Caco-2 (cell line): Measurements from ENCODE around the gene PLEKHG4B. TPM values are rescaled to one million over a fixed set of nuclear protein-coding genes. Genes with fewer than 3 reads are reported as not detected.

Source experiments
- BruUV-seq: library from RNA; stranded (reverse); fragments of 400-500 nt; replicated peaks from 2 replicates; lab custom pipeline; 2021; lab: Mats Ljungman, UMichigan
- CTCF ChIA-PET: fragments of 300-600 bp; sonication (Branson Sonifier 250); formaldehyde crosslinking; loops from one replicate; lab custom pipeline; 2022; ENCODE audit warnings: antibody characterized with exemption; lab: Charles Lee
- POLR2A ChIA-PET: fragments of 300-600 bp; sonication (Branson Sonifier 250); formaldehyde crosslinking; loops from one replicate; lab custom pipeline; 2022; ENCODE audit warnings: antibody characterized with exemption; lab: Charles Lee
- DNase-seq, 2 experiments: peaks; one replicate each; pipeline versions ENCODE4 v3.0.0 to v3.0.0-alpha.2; 2020 to 2022
- H3K27me3 ChIP-seq: replicated peaks from 2 replicates; pipeline ENCODE4 v1.6.0; 2011; ENCODE audit warnings: low read length; ENCODE audit not compliant: control insufficient read depth, insufficient read depth
- H3K36me3 ChIP-seq: 2 replicates; pipeline ENCODE4 v1.5.1; 2011; ENCODE audit warnings: low read length; ENCODE audit not compliant: control insufficient read depth, insufficient read depth
- H3K4me1 ChIP-seq: fragments of 250-450 bp; sonication (Bioruptor Pico); 2 replicates; pipeline ENCODE4 v1.5.1; 2020; ENCODE audit warnings: mild to moderate bottlenecking
- H3K4me3 ChIP-seq: 2 replicates; pipeline ENCODE4 v1.5.1; 2011; ENCODE audit warnings: low read depth, mild to moderate bottlenecking, control low read depth, low read length
- H3K9me3 ChIP-seq: fragments of 250-450 bp; sonication (Bioruptor Pico); 2 replicates; pipeline ENCODE4 v1.5.1; 2020; ENCODE audit warnings: mild to moderate bottlenecking, moderate library complexity
- H3K27ac Mint-ChIP-seq: one replicate; pipeline ENCODE4 v1.8.0; 2022; ENCODE audit warnings: mixed read lengths; ENCODE audit not compliant: unreplicated experiment
- H3K27me3 Mint-ChIP-seq: one replicate; pipeline ENCODE4 v1.8.0; 2022; ENCODE audit warnings: mixed read lengths; ENCODE audit not compliant: insufficient read depth, unreplicated experiment
- H3K36me3 Mint-ChIP-seq: one replicate; pipeline ENCODE4 v1.8.0; 2022; ENCODE audit warnings: mild to moderate bottlenecking, mixed read lengths; ENCODE audit not compliant: insufficient read depth, unreplicated experiment
- H3K4me1 Mint-ChIP-seq: one replicate; pipeline ENCODE4 v1.8.0; 2022; ENCODE audit warnings: low read depth, mixed read lengths; ENCODE audit not compliant: unreplicated experiment
- H3K4me3 Mint-ChIP-seq: one replicate; pipeline ENCODE4 v1.8.0; 2022; ENCODE audit warnings: mild to moderate bottlenecking, moderate library complexity, mixed read lengths; ENCODE audit not compliant: unreplicated experiment
- H3K9me3 Mint-ChIP-seq: one replicate; pipeline ENCODE4 v1.8.0; 2022; ENCODE audit warnings: mixed read lengths; ENCODE audit not compliant: unreplicated experiment
- intact Hi-C: fragments of 100-400 bp; cut with micrococcal nuclease; formaldehyde crosslinking; loops from one replicate; pipeline ENCODE4 v1.10.0; 2022; ENCODE audit not compliant: unreplicated experiment
- total RNA-seq: library from RNA; stranded (reverse); gene quantifications from 2 replicates; pipeline ENCODE4 v1.2.3, GENCODE V29; 2022
- TF ChIP-seq, protein P1 (sequence below), 2 experiments: fragments of 200-600 bp in 1 of 2; IDR thresholded peaks; 1 replicate in 1 of 2; 2 replicates in 1 of 2; pipeline versions ENCODE4 v1.5.1 to v1.8.0; 2011 to 2022; ENCODE audit warnings: antibody characterized with exemption in 1 of 2, control low read depth in 1 of 2, inconsistent platforms in 1 of 2, low read depth in 1 of 2, low read length in 1 of 2, mild to moderate bottlenecking in 1 of 2, moderate library complexity in 1 of 2; ENCODE audit not compliant: insufficient read depth in 1 of 2, severe bottlenecking in 1 of 2, unreplicated experiment in 1 of 2

PLEKHG4B gene
- total RNA-seq, 1 experiment from 2014 or later: 15.0 TPM

GRCh38 chr5:157801-158200 is 65.8 kb downstream of the PLEKHG4B start:
- no peak overlapping the region for H3K27ac Mint-ChIP-seq
- DNase-seq: peak in 1 of 2 experiments; percentile 30
- no peaks in the 10 kb centered on the region for H3K27me3 Mint-ChIP-seq
- no peak overlapping the region for H3K4me3 Mint-ChIP-seq
- ChIA-PET POLR2A (no interaction called here), CTCF (no interaction called here)
- no TSS peak for BruUV-seq
- intact Hi-C loops: no loop called here
- Histone ChIP-seq H3K4me1 (no peaks in the 10 kb centered on the region), H3K4me3 (no peak overlapping the region), H3K27me3 (no peaks in the 10 kb centered on the region), H3K9me3 (no peaks in the 10 kb centered on the region), H3K36me3 (no peaks in the 10 kb centered on the region; the same call in 1 of the 2 replicates)
- H3K4me1 Mint-ChIP-seq: no peaks in the 10 kb centered on the region
- H3K9me3 Mint-ChIP-seq: no peaks in the 10 kb centered on the region
- TF ChIP-seq, protein P1, sequence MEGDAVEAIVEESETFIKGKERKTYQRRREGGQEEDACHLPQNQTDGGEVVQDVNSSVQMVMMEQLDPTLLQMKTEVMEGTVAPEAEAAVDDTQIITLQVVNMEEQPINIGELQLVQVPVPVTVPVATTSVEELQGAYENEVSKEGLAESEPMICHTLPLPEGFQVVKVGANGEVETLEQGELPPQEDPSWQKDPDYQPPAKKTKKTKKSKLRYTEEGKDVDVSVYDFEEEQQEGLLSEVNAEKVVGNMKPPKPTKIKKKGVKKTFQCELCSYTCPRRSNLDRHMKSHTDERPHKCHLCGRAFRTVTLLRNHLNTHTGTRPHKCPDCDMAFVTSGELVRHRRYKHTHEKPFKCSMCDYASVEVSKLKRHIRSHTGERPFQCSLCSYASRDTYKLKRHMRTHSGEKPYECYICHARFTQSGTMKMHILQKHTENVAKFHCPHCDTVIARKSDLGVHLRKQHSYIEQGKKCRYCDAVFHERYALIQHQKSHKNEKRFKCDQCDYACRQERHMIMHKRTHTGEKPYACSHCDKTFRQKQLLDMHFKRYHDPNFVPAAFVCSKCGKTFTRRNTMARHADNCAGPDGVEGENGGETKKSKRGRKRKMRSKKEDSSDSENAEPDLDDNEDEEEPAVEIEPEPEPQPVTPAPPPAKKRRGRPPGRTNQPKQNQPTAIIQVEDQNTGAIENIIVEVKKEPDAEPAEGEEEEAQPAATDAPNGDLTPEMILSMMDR (IDR thresholded peaks at IDR 0.05; ENCODE audit: insufficient read depth in 1 of 2, low read depth in 1 of 2, low read length in 1 of 2, severe bottlenecking in 1 of 2, unreplicated experiment in 1 of 2): no peak
- H3K36me3 Mint-ChIP-seq: peaks cover 42% of the 10 kb centered on the region

DNA sequence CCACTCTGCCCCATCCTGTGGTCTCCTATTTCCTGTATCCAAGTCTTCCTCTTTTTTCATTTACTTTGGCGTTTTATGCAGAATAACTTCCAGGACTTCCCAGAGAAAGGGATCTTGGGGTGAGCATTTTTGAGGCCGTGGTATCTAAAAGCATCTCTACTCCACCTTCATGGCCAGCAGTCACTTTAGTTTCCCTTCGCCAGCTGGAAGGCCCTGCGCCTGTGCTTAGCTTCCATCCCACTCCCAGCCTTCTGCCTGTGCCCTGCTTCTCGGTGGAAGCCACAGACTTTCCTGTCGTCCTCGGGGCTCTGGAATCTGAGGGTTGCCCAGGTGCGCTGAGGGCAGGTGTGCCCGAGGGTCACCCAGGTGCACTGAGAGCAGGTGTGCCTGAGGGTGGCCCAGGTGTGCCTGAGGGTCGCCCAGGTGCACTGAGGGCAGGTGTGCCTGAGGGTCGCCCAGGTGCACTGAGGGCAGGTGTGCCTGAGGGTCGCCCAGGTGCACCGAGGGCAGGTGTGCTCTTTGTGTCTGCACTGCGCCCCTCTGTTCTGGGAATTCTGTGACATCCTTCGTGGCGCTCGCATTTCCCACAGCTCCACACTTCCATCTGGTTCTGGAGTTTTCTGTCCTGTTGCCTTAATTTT is 67.0 kb downstream of the PLEKHG4B start:
- H3K9me3 Mint-ChIP-seq: no peaks in the 10 kb centered on the region
- H3K4me1 ChIP-seq: no peaks in the 10 kb centered on the region
- no peak overlapping the region for H3K4me3 Mint-ChIP-seq
- H3K4me1 Mint-ChIP-seq: no peaks in the 10 kb centered on the region
- no peak for DNase-seq
- no peaks in the 10 kb centered on the region for H3K27me3 ChIP-seq
- POLR2A ChIA-PET: no interaction called here
- no peaks in the 10 kb centered on the region for H3K9me3 ChIP-seq
- no peak overlapping the region for H3K4me3 ChIP-seq
- BruUV-seq: no TSS peak
- H3K27me3 Mint-ChIP-seq: no peaks in the 10 kb centered on the region
- TF ChIP-seq, protein P1 (IDR thresholded peaks at IDR 0.05; ENCODE audit: insufficient read depth in 1 of 2, low read depth in 1 of 2, low read length in 1 of 2, severe bottlenecking in 1 of 2, unreplicated experiment in 1 of 2): no peak
- peaks cover 52% of the 10 kb centered on the region for H3K36me3 Mint-ChIP-seq
- no peaks in the 10 kb centered on the region; the same call in 1 of the 2 replicates for H3K36me3 ChIP-seq
- intact Hi-C loops: no loop called here
- CTCF ChIA-PET: no interaction called here
- peak overlapping the region; percentile 45 for H3K27ac Mint-ChIP-seq

DNA sequence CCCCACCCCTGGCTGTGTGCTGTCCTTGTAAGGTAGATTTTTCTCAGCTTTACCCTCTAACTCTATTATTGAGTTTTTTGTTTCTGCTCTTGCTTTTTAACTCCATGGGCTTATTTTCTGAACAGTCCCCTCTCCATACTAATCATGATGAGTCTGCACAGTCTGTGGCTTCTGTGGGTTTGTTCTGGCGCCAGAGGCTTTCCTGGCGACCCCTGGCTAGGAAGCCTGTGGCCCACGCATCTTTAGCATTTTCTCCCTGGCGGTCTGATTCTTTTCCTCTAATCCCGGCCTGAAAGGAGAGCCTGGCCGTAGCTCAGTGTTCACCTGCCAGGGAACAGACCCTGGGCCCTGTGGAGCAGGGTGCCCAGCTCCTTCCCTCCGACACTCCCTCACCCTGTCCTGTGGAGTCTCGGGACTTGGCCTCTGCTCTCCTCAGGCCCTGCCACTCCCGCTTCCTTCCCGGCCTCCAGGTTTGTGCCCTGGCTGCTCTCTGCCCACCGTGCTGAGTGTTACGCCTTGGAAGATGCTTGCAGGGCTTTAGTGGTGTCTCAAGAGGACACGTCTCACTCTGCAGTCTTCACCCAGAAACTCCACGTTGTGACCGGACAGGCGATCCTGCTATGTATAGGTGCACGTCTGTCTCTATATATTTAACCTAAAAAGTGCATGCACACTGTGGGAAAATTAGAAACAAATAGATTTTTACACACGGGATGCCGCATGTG is 67.6 kb downstream of the PLEKHG4B start:
- ChIA-PET CTCF (no interaction called here), POLR2A (no interaction called here)
- H3K36me3 Mint-ChIP-seq: peaks cover 59% of the 10 kb centered on the region
- Histone ChIP-seq H3K4me3 (no peak overlapping the region), H3K4me1 (no peaks in the 10 kb centered on the region), H3K27me3 (no peaks in the 10 kb centered on the region), H3K9me3 (no peaks in the 10 kb centered on the region), H3K36me3 (no peaks in the 10 kb centered on the region; the same call in 1 of the 2 replicates)
- H3K4me1 Mint-ChIP-seq: no peaks in the 10 kb centered on the region
- H3K27me3 Mint-ChIP-seq: no peaks in the 10 kb centered on the region
- intact Hi-C loops: no loop called here
- TF ChIP-seq, protein P1 (IDR thresholded peaks at IDR 0.05; ENCODE audit: insufficient read depth in 1 of 2, low read depth in 1 of 2, low read length in 1 of 2, severe bottlenecking in 1 of 2, unreplicated experiment in 1 of 2): no peak
- DNase-seq: peak in 1 of 2 experiments; percentile 26
- no TSS peak for BruUV-seq
- H3K9me3 Mint-ChIP-seq: no peaks in the 10 kb centered on the region
- H3K27ac Mint-ChIP-seq: peak overlapping the region; percentile 45
- H3K4me3 Mint-ChIP-seq: no peak overlapping the region
